ENCODE results near the gene RNF5.

GRCh38 chr6:32151863-32152768 lies 26.1 kb upstream of the RNF5 start, which contains the start of gene PRRT1:
- no peak for TF ChIP-seq EZH2 (IDR thresholded peaks at IDR 0.05; ENCODE audit: borderline replicate concordance)
- TF ChIP-seq CTCF (IDR thresholded peaks at IDR 0.05; ENCODE audit: poor library complexity), result no peak
- TF ChIP-seq EZH2phosphoT487 (IDR thresholded peaks at IDR 0.05; ENCODE audit: low read depth, severe bottlenecking, unreplicated experiment), result no peak

All from hepatocyte (in vitro differentiated cells).